GM19328 (cell line): ENCODE measurements around the gene SFR1.
"Not testable (repeated sequence)": the region's sequence is repeated elsewhere in the genome, so short reads cannot be mapped to it uniquely, and the experiment has no call there.

Experiments
- ATAC-seq: cut with Tn5 transposase; IDR thresholded peaks from one replicate; pipeline ENCODE4 v1.9.1; 2021; ENCODE audit warnings: mild to moderate bottlenecking, moderate library complexity; ENCODE audit not compliant: unreplicated experiment

SFR1 gene

DNA sequence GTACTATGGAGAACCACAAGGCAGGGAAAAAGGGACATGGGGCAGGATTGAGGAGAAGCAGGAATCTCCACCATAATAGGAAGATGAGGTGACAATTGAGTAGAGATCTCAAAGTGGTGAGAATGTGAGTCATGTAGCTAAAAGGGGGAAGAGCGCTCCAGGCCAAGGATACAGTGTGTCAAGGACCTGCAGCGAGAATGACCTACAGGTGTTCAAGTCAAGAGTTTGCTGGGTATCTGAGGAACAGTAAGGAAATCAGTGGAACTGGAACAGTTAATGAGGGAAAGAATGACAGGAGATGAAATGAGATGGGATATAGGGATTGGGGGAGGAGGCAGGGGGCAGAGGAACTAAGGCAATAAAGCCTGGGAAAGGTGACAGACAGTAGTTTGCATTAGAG, 33.6 kb downstream of the SFR1 start:
- ATAC-seq = no peak

DNA sequence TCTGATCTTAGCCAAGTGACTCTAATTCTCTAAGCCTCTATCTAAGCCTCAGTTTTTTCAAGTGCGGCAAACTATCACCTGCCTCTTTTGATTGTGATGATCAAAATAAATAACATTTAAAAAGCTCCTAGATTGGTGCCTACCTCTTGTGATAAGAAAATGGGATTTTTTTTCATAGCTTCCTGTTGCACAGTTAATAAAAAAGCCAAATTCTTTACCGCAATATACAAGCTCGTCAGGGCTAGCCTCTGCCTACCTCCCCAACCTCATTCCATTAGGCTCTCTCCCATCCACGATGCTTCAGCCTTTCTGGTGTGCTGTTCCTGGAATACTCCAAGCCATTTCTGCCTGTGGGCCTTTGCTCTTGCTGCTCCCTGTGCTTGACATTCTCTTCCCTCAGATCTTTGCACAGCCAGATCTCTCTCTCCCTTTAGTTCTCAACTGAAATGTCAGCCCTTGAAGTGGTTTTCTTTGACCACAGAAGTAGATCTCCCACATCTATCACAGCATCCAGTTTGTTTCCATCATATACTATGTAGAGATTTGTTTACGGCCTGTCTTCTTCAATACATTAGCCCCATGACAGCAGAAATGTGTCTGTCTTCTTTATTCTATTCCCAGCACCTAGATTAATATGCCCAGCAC, 48.8 kb downstream of the SFR1 start:
- ATAC-seq = no peak

DNA sequence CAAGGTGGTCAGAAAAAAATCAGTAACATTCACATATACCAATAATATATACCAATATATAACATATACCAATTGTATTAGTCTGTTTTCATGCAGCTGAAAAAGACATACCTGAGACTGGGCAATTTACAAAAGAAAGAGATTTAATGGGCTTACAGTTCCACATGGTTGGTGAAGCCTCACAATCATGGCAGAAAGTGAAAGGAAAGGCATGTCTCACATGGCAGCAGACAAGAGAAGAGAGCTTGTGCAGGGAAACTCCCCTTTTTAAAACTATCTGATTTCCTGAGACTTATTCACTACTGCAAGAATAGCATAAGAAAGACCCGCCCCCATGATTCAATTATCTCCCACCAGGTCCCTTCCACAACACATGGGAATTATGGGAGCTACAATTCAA, 52.2 kb downstream of the SFR1 start:
- not testable (repeated sequence) for ATAC-seq
